ENCODE results near the gene PDCD10. TPM values are rescaled to one million over a fixed set of nuclear protein-coding genes. Genes with fewer than 3 reads are reported as not detected.

The PDCD10 gene
- polyA plus RNA-seq, 1 of the 3 experiments (the other 2 are of a cell fraction) = 29.0 TPM

DNA sequence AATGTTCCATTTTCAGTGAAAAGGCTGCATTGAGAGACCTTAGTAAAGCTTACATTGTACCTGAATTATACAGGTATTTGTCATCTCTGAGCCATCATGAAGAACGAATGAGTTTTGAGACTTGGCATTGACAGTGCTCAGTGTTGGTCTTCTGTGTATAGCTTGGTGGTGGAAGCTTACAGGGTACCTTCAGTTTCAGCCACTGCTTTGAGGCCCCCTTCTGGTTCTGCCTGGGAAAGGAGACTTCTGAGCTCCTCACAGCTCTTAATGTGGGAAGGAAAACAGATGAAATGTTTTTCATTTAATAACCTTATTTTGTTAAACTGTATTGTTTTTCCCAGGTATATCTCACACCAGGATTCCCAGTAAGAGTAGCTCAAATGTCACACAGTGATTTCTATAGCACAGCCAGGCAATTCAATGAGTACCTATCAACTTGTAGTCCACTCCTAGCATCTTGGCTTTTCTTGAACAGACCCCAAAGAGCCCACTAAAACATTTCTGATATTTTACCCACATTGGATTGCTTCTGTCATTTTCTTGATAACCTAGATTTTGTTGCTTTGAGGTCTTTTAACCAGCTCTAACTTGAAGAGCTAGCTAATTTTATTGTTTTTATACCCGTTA, 6.4 kb upstream of the PDCD10 start:
- DNase-seq = peak; percentile 51
- Histone ChIP-seq H3K79me2 (ENCODE audit: insufficient read depth) (no peaks in the 10 kb centered on the region), H3K27me3 (ENCODE audit: insufficient read depth) (no peaks in the 10 kb centered on the region), H3K9ac (no peak overlapping the region), H4K20me1 (ENCODE audit: insufficient read depth) (no peaks in the 10 kb centered on the region), H3K9me2 (no peaks in the 10 kb centered on the region), H3K4me3 (ENCODE audit: low read depth in 2 of 2, low read length in 1 of 2) (no peak overlapping the region), H3K4me1 (ENCODE audit: control insufficient read depth in 1 of 2, insufficient read depth in 2 of 2, low read depth in 1 of 2, low read length in 1 of 2) (no peaks in the 10 kb centered on the region; a peak in 1 of 4 replicates), H3K27ac (ENCODE audit: low read depth in 2 of 2, low read length in 1 of 2) (no peak overlapping the region), H3F3A (replicated peaks; ENCODE audit: insufficient read depth) (no peaks in the 10 kb centered on the region), H3K36me3 (replicated peaks in 1 of 2; ENCODE audit: control insufficient read depth in 1 of 2, insufficient read depth in 2 of 2, low read length in 1 of 2) (no peaks in the 10 kb centered on the region), H2AFZ (ENCODE audit: low read depth) (no peak overlapping the region), H3K4me2 (no peak overlapping the region), H3K9me3 (no peaks in the 10 kb centered on the region)
- TF ChIP-seq TCF12 (IDR thresholded peaks at IDR 0.05) (no peak), SMC3 (IDR thresholded peaks at IDR 0.05; ENCODE audit: low read depth, low read length) (peak; percentile 52), RFX5 (IDR thresholded peaks at IDR 0.05; ENCODE audit: low read length) (no peak), RCOR1 (IDR thresholded peaks at IDR 0.05; ENCODE audit: low read length) (no peak), MEF2A (IDR thresholded peaks at IDR 0.05; ENCODE audit: borderline replicate concordance, low read depth) (no peak), RAD21 (IDR thresholded peaks at IDR 0.05; ENCODE audit: low read length) (peak; percentile 70), TAF1 (IDR thresholded peaks at IDR 0.05; ENCODE audit: borderline replicate concordance, low read depth, low read length) (no peak), MAX (IDR thresholded peaks at IDR 0.05; ENCODE audit: low read depth) (no peak), MXI1 (IDR thresholded peaks at IDR 0.05; ENCODE audit: low read depth, low read length) (no peak), CHD2 (IDR thresholded peaks at IDR 0.05; ENCODE audit: low read length, partially characterized antibody) (no peak), FOSL2 (IDR thresholded peaks at IDR 0.05; ENCODE audit: borderline replicate concordance, low read depth) (no peak), ELF1 (IDR thresholded peaks at IDR 0.05) (no peak), JUND (IDR thresholded peaks at IDR 0.05) (no peak), GATA2 (CRISPR knock-in tag; IDR thresholded peaks at IDR 0.05) (no peak), GABPA (IDR thresholded peaks at IDR 0.05; ENCODE audit: low read depth) (no peak), ZBTB33 (IDR thresholded peaks at IDR 0.05; ENCODE audit: borderline replicate concordance, low read depth) (no peak), EZH2phosphoT487 (IDR thresholded peaks at IDR 0.05; ENCODE audit: borderline replicate concordance, low read depth) (no peak), EP300 (IDR thresholded peaks at IDR 0.05; ENCODE audit: borderline replicate concordance in 1 of 2, low read depth in 1 of 2, low read length in 1 of 2) (no peak), NRF1 (IDR thresholded peaks at IDR 0.05; ENCODE audit: low read depth, low read length) (no peak), NFIC (IDR thresholded peaks at IDR 0.05; ENCODE audit: borderline replicate concordance) (no peak)
- TF ChIP-seq, protein P1, sequence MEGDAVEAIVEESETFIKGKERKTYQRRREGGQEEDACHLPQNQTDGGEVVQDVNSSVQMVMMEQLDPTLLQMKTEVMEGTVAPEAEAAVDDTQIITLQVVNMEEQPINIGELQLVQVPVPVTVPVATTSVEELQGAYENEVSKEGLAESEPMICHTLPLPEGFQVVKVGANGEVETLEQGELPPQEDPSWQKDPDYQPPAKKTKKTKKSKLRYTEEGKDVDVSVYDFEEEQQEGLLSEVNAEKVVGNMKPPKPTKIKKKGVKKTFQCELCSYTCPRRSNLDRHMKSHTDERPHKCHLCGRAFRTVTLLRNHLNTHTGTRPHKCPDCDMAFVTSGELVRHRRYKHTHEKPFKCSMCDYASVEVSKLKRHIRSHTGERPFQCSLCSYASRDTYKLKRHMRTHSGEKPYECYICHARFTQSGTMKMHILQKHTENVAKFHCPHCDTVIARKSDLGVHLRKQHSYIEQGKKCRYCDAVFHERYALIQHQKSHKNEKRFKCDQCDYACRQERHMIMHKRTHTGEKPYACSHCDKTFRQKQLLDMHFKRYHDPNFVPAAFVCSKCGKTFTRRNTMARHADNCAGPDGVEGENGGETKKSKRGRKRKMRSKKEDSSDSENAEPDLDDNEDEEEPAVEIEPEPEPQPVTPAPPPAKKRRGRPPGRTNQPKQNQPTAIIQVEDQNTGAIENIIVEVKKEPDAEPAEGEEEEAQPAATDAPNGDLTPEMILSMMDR (IDR thresholded peaks at IDR 0.05) = peak; percentile 58
- TF ChIP-seq, protein P2, sequence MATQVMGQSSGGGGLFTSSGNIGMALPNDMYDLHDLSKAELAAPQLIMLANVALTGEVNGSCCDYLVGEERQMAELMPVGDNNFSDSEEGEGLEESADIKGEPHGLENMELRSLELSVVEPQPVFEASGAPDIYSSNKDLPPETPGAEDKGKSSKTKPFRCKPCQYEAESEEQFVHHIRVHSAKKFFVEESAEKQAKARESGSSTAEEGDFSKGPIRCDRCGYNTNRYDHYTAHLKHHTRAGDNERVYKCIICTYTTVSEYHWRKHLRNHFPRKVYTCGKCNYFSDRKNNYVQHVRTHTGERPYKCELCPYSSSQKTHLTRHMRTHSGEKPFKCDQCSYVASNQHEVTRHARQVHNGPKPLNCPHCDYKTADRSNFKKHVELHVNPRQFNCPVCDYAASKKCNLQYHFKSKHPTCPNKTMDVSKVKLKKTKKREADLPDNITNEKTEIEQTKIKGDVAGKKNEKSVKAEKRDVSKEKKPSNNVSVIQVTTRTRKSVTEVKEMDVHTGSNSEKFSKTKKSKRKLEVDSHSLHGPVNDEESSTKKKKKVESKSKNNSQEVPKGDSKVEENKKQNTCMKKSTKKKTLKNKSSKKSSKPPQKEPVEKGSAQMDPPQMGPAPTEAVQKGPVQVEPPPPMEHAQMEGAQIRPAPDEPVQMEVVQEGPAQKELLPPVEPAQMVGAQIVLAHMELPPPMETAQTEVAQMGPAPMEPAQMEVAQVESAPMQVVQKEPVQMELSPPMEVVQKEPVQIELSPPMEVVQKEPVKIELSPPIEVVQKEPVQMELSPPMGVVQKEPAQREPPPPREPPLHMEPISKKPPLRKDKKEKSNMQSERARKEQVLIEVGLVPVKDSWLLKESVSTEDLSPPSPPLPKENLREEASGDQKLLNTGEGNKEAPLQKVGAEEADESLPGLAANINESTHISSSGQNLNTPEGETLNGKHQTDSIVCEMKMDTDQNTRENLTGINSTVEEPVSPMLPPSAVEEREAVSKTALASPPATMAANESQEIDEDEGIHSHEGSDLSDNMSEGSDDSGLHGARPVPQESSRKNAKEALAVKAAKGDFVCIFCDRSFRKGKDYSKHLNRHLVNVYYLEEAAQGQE (IDR thresholded peaks at IDR 0.05; ENCODE audit: low read depth, low read length) = no peak
- ChIA-PET CTCF (interaction anchor here (0.7 to 3.8 kb wide), 10 partner anchors 9 to 361 kb away, joined by 3 to 19 read pairs (median 4); partner anchors contain the start of gene ZBBX), POLR2A (no interaction called here)
- 63% methylated on average over 2 of the region's 2 CpGs for WGBS (ENCODE audit: low lambda C conversion rate)
